Measurements from ENCODE around the gene LBP.
"Not testable (repeated sequence)": the region's sequence is repeated elsewhere in the genome, so short reads cannot be mapped to it uniquely, and the experiment has no call there.

Gene LBP

DNA sequence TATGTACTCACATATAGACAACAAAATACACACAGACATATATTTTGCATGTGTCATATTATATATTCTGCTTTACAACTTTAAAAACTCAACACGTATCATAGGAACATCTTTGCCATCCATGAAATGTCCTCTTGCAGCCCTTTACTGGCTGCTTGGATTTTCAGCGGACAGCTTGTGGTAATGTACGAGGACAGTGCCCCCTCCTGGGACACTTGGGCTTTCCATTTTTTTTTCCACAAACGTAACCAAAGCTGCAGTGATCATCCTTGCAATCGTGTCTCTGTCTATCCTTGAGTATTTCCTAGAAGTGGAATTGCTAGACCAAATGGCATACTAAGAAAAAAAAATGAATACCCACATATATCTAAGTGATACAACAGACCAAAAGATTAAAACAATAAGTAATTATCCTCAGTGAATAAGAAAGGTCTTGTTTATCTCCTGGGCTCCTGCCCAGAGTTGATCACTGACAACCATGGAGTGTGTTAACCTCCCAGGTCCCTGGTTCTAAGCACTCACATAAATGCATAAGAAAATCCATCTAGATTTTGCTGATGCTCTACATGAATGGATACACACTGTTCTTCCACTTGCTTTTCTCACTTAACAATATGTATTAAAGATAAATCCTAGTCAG lies 24.2 kb upstream of the LBP start:
- no peak for DNase-seq (ENCODE audit: low read depth)

DNA sequence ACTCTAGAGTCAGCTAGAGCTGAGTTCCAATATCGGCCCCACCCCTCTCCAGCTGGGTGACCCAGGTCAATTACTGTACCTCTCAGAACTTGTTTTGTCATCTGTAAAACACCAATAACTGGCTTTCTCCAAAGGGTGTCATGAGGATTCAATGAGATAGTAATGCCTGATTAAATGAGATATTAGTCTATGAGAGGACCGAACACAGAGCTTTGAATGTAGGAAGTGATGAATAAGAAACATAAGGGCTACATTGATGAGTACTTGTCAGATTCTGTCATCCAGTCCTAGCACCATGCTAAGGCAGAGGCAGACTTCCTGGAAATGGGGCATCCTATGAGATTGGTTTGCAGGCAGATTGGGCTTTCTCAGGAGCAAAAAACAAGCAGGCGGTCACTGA lies 22.1 kb upstream of the LBP start:
- no peak for DNase-seq (ENCODE audit: low read depth)

- no peak for DNase-seq (ENCODE audit: low read depth)
Observed at GRCh38 chr20:38325167-38325566, 21.1 kb upstream of the LBP start.

- no peak for DNase-seq (ENCODE audit: low read depth)
Observed at GRCh38 chr20:38325905-38326304, 20.4 kb upstream of the LBP start.

DNA sequence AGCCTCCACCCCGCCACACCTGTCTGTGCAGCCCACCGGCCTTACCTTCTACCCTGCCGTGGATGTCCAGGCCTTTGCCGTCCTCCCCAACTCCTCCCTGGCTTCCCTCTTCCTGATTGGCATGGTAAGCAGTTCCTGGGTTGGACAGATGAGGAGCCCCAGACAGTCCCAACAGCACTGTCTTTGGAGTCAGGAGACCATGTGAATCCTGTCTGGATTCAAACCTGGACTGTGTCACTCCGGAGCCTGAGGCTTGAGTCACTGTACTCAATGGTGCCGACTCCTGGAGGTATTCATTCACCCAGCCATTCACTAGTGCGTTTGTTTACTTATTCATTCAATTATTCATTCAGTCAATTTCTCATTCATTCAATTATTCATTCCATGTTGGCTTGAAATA lies 20.0 kb upstream of the LBP start:
- DNase-seq (ENCODE audit: low read depth): no peak

- no peak for DNase-seq (ENCODE audit: low read depth)
Observed at GRCh38 chr20:38330638-38331037, 15.6 kb upstream of the LBP start.

GRCh38 chr20:38331245-38331644 lies 15.0 kb upstream of the LBP start:
- no peak for DNase-seq (ENCODE audit: low read depth)

GRCh38 chr20:38331814-38332213 lies 14.5 kb upstream of the LBP start:
- DNase-seq (ENCODE audit: low read depth): no peak

DNA sequence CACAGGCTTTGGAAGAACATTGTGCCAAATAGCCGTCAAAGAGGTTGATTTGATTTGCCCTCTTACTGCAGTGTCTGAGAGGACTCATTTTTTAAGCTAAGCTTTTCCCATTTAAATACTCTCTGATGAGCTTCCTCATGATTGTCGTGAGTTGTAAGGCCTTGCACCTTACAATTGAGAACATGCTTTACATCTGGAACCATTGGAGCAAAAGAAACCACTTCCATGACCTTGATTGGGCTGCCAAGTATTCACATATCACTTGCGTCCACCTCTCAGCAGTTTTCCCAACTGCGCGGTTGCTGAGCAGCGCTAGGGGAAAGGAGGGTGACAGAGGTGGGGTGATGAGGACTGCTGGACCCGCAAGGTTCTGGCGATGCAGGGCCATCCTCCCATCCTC lies 12.3 kb upstream of the LBP start:
- no peak for DNase-seq (ENCODE audit: low read depth)

DNA sequence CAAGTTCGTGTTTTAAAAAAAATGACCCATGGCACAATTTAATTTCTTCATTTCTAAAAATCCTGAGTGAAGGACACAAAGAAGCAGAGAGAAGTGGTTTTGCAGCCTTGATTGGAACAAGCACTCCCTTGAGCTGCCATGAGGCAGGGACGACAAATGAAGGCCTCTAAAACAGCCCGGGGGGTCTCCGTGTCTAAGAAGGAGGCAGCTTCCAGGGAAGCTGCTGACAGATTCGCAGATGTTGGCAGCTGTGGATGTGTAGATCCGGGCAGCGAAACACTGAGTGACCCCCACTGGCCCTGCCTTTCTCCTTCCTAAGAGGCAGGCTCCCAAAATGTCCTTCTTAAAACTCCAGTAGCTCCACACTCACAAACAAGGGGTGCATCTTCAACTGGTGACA lies 9.6 kb upstream of the LBP start:
- no peak for DNase-seq (ENCODE audit: low read depth)

- no peak for DNase-seq (ENCODE audit: low read depth)
Observed at GRCh38 chr20:38337561-38338140, 8.6 kb upstream of the LBP start.

GRCh38 chr20:38338849-38339520 lies 7.3 kb upstream of the LBP start:
- no peak for DNase-seq (ENCODE audit: low read depth)

- not testable (repeated sequence) for DNase-seq (ENCODE audit: low read depth)
Observed at GRCh38 chr20:38339521-38339896, 6.8 kb upstream of the LBP start.

GRCh38 chr20:38339997-38340396 lies 6.3 kb upstream of the LBP start:
- DNase-seq (ENCODE audit: low read depth): no peak

DNA sequence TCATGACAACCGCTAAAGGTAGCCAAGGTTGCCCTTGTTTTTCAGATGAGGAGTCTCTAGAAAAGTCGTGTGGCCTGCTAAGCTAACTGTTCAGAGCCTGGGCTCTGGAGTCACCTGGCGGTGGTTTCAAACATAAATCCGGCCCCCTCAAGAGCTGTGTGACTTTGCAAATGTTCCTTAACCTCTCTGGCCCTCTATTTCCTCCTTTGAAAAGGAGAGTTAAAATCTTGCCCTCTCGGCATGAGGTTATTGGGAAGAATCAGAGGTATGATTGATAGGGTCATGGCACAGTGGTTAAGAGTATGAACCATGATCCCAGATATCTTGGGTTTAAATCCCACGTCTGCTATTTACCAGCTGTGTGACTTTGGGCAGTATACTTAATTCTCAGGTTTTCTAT lies 5.6 kb upstream of the LBP start:
- no peak for DNase-seq (ENCODE audit: low read depth)

DNA sequence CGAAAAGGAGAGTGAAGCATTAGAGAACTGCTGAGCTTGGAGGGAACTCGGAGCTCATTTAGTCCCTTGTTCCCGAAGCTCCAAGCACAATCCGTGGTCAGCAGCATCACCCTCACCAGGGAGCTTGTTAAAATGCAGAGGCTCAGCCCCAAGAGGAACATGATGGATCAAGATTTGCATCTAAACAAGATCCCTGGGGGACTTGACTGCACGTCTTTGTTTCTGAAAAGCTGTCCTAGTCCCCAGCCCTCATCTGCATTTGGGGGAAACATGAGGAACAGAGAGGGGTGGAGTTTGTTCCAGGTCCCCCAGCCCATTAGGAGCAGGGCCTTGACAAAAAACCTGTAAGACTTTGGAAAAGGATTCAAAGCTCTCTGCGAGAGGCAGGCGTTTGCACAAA lies 4.1 kb upstream of the LBP start:
- DNase-seq (ENCODE audit: low read depth): no peak

DNA sequence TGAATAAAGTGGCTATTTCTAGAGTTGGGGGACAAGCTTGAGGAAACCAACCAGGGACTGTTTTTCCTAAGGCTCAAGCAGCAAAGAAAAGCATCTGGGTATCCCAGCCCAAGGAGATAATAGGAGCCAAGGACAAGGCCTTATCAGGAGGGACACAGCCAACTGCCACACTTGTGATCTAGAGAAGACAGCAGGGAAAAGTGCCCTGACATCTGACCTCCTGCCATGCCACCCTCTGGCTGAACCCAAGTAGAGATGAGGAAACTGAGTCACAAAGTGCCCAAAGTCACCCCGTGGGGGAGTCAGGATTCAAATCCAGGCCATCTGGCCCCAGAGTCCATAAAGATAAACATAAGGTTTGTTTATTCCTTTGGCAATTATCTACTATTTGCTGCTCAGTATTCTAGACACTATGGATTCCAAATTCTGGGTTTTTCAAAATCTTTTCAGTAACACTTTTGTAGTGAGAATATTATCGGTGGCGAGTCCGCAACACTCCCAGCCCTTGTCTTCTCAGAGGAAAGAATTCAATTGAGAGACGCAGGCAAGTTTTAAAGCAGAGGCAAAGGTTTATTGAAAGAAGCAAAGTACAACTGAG lies 3.5 kb upstream of the LBP start:
- no peak for DNase-seq (ENCODE audit: low read depth)

DNA sequence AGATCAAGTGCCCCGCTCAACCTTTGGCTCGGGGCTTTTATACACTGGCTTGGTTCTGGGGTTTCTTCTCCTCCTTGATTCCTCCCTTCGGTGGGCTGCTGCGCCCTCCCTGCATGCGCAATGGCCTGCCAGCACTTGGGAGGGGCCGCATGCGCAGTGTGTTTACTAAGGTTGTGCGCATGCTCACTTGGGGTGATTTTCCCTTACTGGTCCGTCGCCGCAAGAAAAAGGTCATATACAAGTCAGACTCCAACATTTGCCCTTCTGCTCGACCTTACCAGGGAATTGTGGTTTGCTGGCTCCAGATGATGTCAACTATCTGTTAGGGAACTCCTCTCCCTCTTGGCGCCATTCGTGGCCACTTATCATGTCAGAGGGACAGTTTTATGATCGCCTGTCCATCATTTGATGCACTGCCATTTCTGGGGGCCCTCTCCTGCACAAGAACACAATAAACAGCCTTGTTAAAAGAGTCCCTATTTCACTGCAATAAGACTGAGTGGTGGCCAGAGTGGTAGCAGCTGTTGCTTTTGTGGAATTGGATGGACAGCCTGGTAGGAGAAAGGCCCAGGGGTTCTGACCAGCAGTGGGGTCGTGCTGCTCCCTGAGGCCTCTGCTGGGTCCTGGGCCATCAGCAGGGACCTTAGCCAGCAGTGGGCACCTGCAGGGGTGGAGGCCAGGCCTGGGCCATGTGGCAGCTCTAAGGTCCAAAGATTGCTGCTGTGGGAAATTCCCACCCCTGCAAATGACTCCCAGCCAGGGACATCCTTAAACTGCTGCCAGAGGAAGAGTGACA lies 2.8 kb upstream of the LBP start:
- DNase-seq (ENCODE audit: low read depth): no peak

DNA sequence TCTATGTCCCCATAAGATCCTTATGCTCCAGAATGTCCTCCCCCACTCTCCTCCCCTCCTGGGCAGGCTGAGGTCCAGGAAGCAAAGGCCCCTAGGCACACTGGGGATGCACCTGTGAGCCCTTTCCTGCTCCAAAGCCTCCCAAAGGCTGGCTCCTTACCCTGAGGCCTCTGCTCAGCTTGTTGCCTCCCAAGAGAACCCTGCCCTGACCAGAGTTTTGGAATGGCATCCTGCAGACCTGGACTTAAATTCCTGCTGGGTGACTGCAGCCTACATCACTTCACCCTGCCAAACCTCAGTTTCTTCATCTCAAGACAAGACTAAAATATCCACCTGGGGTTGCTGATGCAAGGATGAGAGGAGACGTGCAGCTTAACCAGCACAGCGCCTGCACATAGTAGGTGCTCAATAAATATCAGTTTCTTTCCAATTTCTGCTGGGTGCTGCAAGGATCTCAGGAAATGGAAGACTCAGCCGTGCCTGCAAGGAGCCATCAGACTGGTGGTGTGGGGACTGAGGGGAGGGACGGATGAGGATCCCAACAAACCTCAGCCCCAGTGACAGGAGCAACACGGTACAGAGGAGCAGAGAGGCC lies 2.1 kb upstream of the LBP start:
- DNase-seq (ENCODE audit: low read depth): no peak

DNA sequence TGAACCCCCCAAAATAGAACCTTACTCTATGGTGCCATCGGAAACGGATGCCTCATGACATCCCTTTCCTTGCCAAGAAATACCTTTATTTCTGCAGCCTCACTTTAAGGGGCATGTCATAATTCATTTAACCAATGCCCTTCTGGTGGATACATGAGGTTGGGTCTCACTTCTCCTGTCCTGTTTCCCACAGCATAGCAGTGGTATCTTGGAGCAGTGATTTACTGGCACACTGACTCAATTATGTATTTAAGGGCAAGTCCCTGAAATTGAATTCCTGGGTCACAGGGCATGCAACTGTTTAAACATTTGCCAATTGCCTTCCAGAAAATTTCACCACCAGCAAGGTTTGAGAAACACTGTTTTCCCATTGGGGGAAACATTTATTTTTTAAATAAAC lies 639 bp upstream of the LBP start:
- DNase-seq (ENCODE audit: low read depth): no peak

DNA sequence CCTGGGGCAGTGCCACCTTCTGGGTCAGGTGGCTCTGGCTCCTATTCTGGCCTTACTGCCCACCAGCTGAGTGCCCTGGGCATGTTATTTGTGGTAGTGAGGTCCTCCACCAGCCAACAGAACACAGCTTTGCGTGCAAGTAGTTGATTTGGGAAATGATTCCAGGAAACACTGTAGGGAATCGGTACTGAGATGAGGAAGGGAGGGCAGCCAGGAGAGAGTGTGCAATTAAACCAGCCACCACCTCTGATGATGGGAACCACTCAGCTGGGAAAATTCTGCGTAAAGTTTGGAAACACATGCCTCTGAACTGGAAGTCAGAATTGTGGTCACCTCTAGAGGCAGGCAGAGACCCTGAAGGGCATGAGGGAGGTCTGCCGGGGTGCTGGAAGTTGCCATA lies 459 bp downstream of the LBP start:
- no peak for DNase-seq (ENCODE audit: low read depth)

- DNase-seq (ENCODE audit: low read depth): no peak
Observed at GRCh38 chr20:38349856-38350255, 3.6 kb downstream of the LBP start.
